ENCODE data around the gene HMCN2.

HMCN2 gene

DNA sequence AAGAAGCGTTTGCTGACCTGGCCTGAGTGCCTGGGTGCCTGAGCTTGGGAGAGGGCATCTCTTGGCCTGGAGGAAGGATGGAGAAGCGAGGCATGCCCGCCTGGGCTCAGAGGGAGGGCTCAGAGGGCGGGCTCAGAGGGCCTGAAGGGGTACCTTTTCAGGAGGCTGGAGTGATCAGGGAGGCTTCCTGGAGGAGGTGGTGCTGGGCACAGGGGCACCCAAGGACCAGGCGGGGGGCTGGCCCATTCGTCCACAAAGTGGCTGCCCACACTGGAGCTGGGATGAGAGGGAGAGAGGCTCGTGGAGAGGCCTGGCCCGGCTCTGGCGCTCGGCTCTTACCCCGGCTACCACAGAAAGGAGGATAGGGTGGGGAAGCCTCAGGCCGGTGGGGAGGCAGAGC, 212.0 kb downstream of the HMCN2 start:
- no peak for DNase-seq

GRCh38 chr9:130478152-130478551, 212.6 kb downstream of the HMCN2 start:
- DNase-seq, result no peak

GRCh38 chr9:130478736-130479575, 213.4 kb downstream of the HMCN2 start:
- no peak for DNase-seq

- DNase-seq, result no peak
Measured at GRCh38 chr9:130479587-130479986, 214.0 kb downstream of the HMCN2 start.

DNA sequence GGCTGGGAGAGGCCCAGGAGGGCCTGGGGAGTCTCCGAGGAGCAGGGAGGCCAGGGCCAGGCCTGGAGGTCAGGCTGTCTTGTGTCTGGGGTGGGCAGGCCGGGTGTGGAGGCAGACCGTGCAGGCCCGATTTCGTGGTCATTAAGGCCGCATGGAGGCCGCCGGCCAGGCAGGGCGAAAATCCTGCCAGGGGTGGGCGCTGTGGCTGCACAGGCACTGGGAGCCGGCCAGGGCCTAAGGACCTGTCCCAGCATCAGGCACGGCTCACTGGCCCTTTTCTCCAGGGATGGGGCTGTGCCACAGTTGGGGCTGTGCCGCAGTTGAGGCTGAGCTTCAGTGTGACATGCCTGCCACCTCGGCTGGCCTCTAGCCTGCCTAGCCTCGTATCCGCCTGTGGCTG, 215.1 kb downstream of the HMCN2 start:
- no peak for DNase-seq

DNA sequence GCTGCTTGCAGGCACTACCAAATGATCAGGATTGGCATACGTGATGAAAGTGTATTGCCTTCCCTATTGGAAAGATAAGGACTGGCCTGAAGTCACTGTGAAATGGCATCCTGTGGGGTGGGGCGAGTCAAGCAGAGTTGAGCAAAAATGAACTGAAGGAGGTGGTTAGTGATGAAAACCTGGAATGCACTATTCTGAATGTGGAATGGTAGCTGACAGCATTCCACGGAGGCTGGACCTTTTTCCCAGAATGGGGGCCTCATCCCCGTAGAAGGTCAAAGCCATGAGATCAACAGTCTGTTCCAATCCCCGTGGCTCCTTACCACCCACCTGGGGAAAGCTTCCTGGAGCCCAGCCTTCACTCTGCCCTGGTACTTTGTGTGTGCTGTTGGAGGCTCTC, 216.9 kb downstream of the HMCN2 start:
- no peak for DNase-seq

- DNase-seq, result no peak
Measured at GRCh38 chr9:130483371-130483971, 217.9 kb downstream of the HMCN2 start.
